HL-60 (cell line): ENCODE measurements around the gene SMG6.

Source experiments
- microRNA-seq: library from miRNA; unstranded; fragments of <30 nt; microRNA quantifications from one replicate; pipeline ENCODE4, GENCODE V29; 2018

Gene SMG6

Small RNA genes lying within 50 kb of the gene (microRNA-seq; reads per million reads assigned to microRNA genes)
- gene MIR132 (297 reads per million, percentile 79 among the genes with 10 or more reads in this experiment), gene MIR212 (38.3 reads per million, percentile 56 among the genes with 10 or more reads in this experiment)
